ENCODE measurements around the gene MORN1. TPM values are rescaled to one million over a fixed set of nuclear protein-coding genes. Genes with fewer than 3 reads are reported as not detected.

The MORN1 gene
- polyA plus RNA-seq, 1 donor from 2014 or later = 10.9 TPM

DNA sequence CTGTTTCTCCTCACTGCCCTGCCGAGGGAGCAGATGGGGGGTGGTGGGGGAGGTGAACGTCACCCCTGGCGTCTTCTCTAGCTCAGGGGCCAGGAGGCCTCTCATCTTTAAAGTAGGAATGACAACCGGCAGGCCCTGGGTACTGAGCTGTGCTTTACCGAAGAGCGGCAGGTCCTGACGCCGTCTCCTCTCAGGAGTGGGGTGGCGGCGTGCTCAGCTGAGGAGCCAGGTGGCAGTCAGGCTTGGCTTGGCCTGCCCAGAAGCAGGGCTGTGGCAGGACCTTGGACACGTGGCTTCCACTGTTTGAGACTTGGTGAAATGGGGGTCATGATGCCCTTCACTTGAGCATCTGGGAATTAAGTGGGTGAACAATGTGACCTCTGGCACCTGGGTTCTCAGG, 3.4 kb upstream of the MORN1 start:
- Histone ChIP-seq H3K4me3 (ENCODE audit: low read length) (no peak overlapping the region), H3K9me2 (ENCODE audit: insufficient read depth, low read length) (no peaks in the 10 kb centered on the region), H3K27me3 (ENCODE audit: insufficient read depth, low read depth, low read length) (no peaks in the 10 kb centered on the region), H3K4me2 (ENCODE audit: low read length) (no peak overlapping the region), H3K79me2 (replicated peaks; ENCODE audit: insufficient read depth, low read length) (peaks cover 34% of the 10 kb centered on the region), H4K20me1 (ENCODE audit: insufficient read depth) (no peaks in the 10 kb centered on the region), H3K36me3 (ENCODE audit: insufficient read depth, low read length) (no peaks in the 10 kb centered on the region), H2AFZ (ENCODE audit: low read depth, low read length) (no peak overlapping the region), H3K9me3 (ENCODE audit: low read length) (no peaks in the 10 kb centered on the region), H3F3A (ENCODE audit: insufficient read depth, low read length, poor library complexity, severe bottlenecking) (no peaks in the 10 kb centered on the region), H3K9ac (ENCODE audit: low read length) (no peak overlapping the region), H3K27ac (ENCODE audit: low read length) (no peak overlapping the region)
- no peak for TF ChIP-seq SMC3 (conservative IDR thresholded peaks at IDR 0.05; ENCODE audit: poor library complexity)
- no peak for TF ChIP-seq TAF1 (IDR thresholded peaks at IDR 0.05; ENCODE audit: low read depth)
- TF ChIP-seq EZH2 (IDR thresholded peaks at IDR 0.05; ENCODE audit: borderline replicate concordance, insufficient read depth, low read length, poor library complexity, severe bottlenecking) = no peak
- TF ChIP-seq, protein P1, sequence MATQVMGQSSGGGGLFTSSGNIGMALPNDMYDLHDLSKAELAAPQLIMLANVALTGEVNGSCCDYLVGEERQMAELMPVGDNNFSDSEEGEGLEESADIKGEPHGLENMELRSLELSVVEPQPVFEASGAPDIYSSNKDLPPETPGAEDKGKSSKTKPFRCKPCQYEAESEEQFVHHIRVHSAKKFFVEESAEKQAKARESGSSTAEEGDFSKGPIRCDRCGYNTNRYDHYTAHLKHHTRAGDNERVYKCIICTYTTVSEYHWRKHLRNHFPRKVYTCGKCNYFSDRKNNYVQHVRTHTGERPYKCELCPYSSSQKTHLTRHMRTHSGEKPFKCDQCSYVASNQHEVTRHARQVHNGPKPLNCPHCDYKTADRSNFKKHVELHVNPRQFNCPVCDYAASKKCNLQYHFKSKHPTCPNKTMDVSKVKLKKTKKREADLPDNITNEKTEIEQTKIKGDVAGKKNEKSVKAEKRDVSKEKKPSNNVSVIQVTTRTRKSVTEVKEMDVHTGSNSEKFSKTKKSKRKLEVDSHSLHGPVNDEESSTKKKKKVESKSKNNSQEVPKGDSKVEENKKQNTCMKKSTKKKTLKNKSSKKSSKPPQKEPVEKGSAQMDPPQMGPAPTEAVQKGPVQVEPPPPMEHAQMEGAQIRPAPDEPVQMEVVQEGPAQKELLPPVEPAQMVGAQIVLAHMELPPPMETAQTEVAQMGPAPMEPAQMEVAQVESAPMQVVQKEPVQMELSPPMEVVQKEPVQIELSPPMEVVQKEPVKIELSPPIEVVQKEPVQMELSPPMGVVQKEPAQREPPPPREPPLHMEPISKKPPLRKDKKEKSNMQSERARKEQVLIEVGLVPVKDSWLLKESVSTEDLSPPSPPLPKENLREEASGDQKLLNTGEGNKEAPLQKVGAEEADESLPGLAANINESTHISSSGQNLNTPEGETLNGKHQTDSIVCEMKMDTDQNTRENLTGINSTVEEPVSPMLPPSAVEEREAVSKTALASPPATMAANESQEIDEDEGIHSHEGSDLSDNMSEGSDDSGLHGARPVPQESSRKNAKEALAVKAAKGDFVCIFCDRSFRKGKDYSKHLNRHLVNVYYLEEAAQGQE (IDR thresholded peaks at IDR 0.05; ENCODE audit: borderline replicate concordance) = no peak

DNA sequence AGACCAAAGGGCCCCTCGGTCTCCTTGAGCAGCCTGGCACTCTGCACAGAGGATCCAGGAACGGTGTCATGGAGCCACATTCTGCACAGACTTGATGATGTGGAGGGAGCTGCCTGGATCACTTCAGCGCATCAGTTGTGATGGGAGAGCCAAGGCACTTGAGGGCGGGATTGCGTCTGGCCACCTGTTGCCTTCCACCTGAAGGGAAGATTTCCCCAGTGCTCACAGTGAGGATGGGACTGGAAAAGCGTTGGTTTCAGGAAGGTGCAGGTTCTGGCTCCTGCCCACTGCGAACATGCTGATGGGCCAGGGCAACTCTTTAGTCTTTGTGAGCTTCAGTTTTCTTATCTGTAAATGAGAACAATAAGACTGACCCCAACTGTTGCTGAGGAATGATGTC, 2.9 kb upstream of the MORN1 start:
- Histone ChIP-seq H4K20me1 (ENCODE audit: insufficient read depth) (no peaks in the 10 kb centered on the region), H3K36me3 (ENCODE audit: insufficient read depth, low read length) (no peaks in the 10 kb centered on the region)

More for the DNA sequence above, 2.9 kb upstream of the MORN1 start:
- Histone ChIP-seq H3K9me3 (ENCODE audit: low read length) (no peaks in the 10 kb centered on the region), H2AFZ (ENCODE audit: low read depth, low read length) (no peak overlapping the region), H3K9me2 (ENCODE audit: insufficient read depth, low read length) (no peaks in the 10 kb centered on the region), H3K9ac (ENCODE audit: low read length) (no peak overlapping the region), H3K27me3 (ENCODE audit: insufficient read depth, low read depth, low read length) (no peaks in the 10 kb centered on the region), H3K4me2 (ENCODE audit: low read length) (no peak overlapping the region), H3K79me2 (replicated peaks; ENCODE audit: insufficient read depth, low read length) (peaks cover 34% of the 10 kb centered on the region), H3K4me3 (ENCODE audit: low read length) (no peak overlapping the region), H3K27ac (ENCODE audit: low read length) (no peak overlapping the region), H3F3A (ENCODE audit: insufficient read depth, low read length, poor library complexity, severe bottlenecking) (no peaks in the 10 kb centered on the region)
- TF ChIP-seq, protein P1 (IDR thresholded peaks at IDR 0.05; ENCODE audit: borderline replicate concordance) = no peak
- TF ChIP-seq RAD21 (conservative IDR thresholded peaks at IDR 0.05) (no peak), EZH2 (IDR thresholded peaks at IDR 0.05; ENCODE audit: borderline replicate concordance, insufficient read depth, low read length, poor library complexity, severe bottlenecking) (no peak), SMC3 (conservative IDR thresholded peaks at IDR 0.05; ENCODE audit: poor library complexity) (no peak), POLR2AphosphoS5 (IDR thresholded peaks at IDR 0.05) (no peak), TAF1 (IDR thresholded peaks at IDR 0.05; ENCODE audit: low read depth) (no peak), MXI1 (conservative IDR thresholded peaks at IDR 0.05; ENCODE audit: poor library complexity, severe bottlenecking) (no peak), EP300 (conservative IDR thresholded peaks at IDR 0.05; ENCODE audit: poor library complexity, severe bottlenecking) (no peak)
- TF ChIP-seq, protein P2, sequence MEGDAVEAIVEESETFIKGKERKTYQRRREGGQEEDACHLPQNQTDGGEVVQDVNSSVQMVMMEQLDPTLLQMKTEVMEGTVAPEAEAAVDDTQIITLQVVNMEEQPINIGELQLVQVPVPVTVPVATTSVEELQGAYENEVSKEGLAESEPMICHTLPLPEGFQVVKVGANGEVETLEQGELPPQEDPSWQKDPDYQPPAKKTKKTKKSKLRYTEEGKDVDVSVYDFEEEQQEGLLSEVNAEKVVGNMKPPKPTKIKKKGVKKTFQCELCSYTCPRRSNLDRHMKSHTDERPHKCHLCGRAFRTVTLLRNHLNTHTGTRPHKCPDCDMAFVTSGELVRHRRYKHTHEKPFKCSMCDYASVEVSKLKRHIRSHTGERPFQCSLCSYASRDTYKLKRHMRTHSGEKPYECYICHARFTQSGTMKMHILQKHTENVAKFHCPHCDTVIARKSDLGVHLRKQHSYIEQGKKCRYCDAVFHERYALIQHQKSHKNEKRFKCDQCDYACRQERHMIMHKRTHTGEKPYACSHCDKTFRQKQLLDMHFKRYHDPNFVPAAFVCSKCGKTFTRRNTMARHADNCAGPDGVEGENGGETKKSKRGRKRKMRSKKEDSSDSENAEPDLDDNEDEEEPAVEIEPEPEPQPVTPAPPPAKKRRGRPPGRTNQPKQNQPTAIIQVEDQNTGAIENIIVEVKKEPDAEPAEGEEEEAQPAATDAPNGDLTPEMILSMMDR (IDR thresholded peaks at IDR 0.05; ENCODE audit: poor library complexity, severe bottlenecking) = no peak

All from neural cell (in vitro differentiated cells).